ENCODE results near the gene KCNJ1.

- TF ChIP-seq CEBPB (IDR thresholded peaks at IDR 0.05; ENCODE audit: low read depth, low read length) = no peak
- no peak for TF ChIP-seq ZNF274 (IDR thresholded peaks at IDR 0.05; ENCODE audit: borderline replicate concordance, extremely low read depth, low read length)
- TF ChIP-seq CTCF (IDR thresholded peaks at IDR 0.05; ENCODE audit: control extremely low read depth in 1 of 3, insufficient read depth in 1 of 3, low read depth in 1 of 3, low read length in 3 of 3) = no peak
- no peak for TF ChIP-seq TAF1 (IDR thresholded peaks at IDR 0.05; ENCODE audit: low read depth, low read length)
- TF ChIP-seq RFX5 (IDR thresholded peaks at IDR 0.05; ENCODE audit: borderline replicate concordance, low read depth, low read length) = no peak
- no peak for TF ChIP-seq CHD7 (IDR thresholded peaks at IDR 0.05; ENCODE audit: insufficient replicate concordance, low read length)
These were observed 25.5 kb downstream of the KCNJ1 start for GRCh38 chr11:128841461-128842072.

Data from H1 (cell line).